GM23248 (cell line): ENCODE measurements around the gene FRK.

Experiments used
- EZH2 ChIP-seq: fragments of 200-600 bp; sonication (generic); IDR thresholded peaks from 2 replicates; pipeline ENCODE4 v1.6.1; 2018; ENCODE audit warnings: antibody characterized with exemption, mild to moderate bottlenecking; ENCODE audit not compliant: insufficient read depth, poor library complexity, severe bottlenecking
- EZH2phosphoT487 ChIP-seq: fragments of 200-600 bp; sonication (generic); IDR thresholded peaks from 2 replicates; pipeline ENCODE4 v1.6.1; 2018; ENCODE audit warnings: antibody characterized with exemption, moderate library complexity, mild to moderate bottlenecking, low read depth; ENCODE audit not compliant: insufficient read depth

GRCh38 chr6:116035616-116036015 is 25.1 kb downstream of the FRK start:
- no peak for TF ChIP-seq EZH2
- no peak for TF ChIP-seq EZH2phosphoT487
